GM12873 (cell line): ENCODE measurements around the gene ANKIB1.

Experiments used
- CTCF ChIP-seq: IDR thresholded peaks from 2 replicates; pipeline ENCODE4 v1.5.1; 2012; ENCODE audit warnings: low read depth, mild to moderate bottlenecking, moderate library complexity, low read length, control low read depth; ENCODE audit not compliant: insufficient read depth; ENCODE audit errors: missing control alignments

ANKIB1 gene

GRCh38 chr7:92421676-92422435, 176.1 kb downstream of the ANKIB1 start:
- no peak for TF ChIP-seq CTCF

GRCh38 chr7:92422926-92423325, 177.2 kb downstream of the ANKIB1 start:
- TF ChIP-seq CTCF = no peak

GRCh38 chr7:92423710-92424131, 177.9 kb downstream of the ANKIB1 start:
- TF ChIP-seq CTCF = no peak

- TF ChIP-seq CTCF = no peak
Observed at GRCh38 chr7:92425311-92425947, 179.7 kb downstream of the ANKIB1 start.

GRCh38 chr7:92427193-92427592, 181.4 kb downstream of the ANKIB1 start:
- no peak for TF ChIP-seq CTCF

GRCh38 chr7:92432299-92432946, 186.6 kb downstream of the ANKIB1 start:
- TF ChIP-seq CTCF = no peak

GRCh38 chr7:92433019-92433418, 187.2 kb downstream of the ANKIB1 start:
- TF ChIP-seq CTCF = no peak
